ENCODE results near the gene CLP1.
A peak's percentile ranks its signal among the peaks of the same experiment; 100 is the strongest.

Gene CLP1

GRCh38 chr11:57657194-57658022 is at the start of gene CLP1:
Gene CLP1, plus strand, starts transcription at chr11:57657762. Its CDS starts 1,715 bp downstream, at chr11:57659477.
- H3K4me3 ChIP-seq (ENCODE audit: low read depth, low read length): peak within 1 kb of the TSS; percentile 97
- no peak for TF ChIP-seq CTCF (IDR thresholded peaks at IDR 0.05; ENCODE audit: low read depth, low read length)

- no peak overlapping the region for H3K4me3 ChIP-seq (ENCODE audit: low read depth, low read length)
- TF ChIP-seq CTCF (IDR thresholded peaks at IDR 0.05; ENCODE audit: low read depth, low read length): no peak
Measured at GRCh38 chr11:57610170-57610569, 47.4 kb upstream of the CLP1 start.

- no peak for TF ChIP-seq CTCF (IDR thresholded peaks at IDR 0.05; ENCODE audit: low read depth, low read length)
- H3K4me3 ChIP-seq (ENCODE audit: low read depth, low read length): no peak overlapping the region
Measured at GRCh38 chr11:57614234-57614772, 43.3 kb upstream of the CLP1 start.

- TF ChIP-seq CTCF (IDR thresholded peaks at IDR 0.05; ENCODE audit: low read depth, low read length): no peak
Measured at GRCh38 chr11:57615308-57615707, 42.3 kb upstream of the CLP1 start.

GRCh38 chr11:57616595-57616994 is 41.0 kb upstream of the CLP1 start:
- H3K4me3 ChIP-seq (ENCODE audit: low read depth, low read length): no peak overlapping the region
- TF ChIP-seq CTCF (IDR thresholded peaks at IDR 0.05; ENCODE audit: low read depth, low read length): no peak

More at GRCh38 chr11:57615308-57615707, 42.3 kb upstream of the CLP1 start:
- no peak overlapping the region for H3K4me3 ChIP-seq (ENCODE audit: low read depth, low read length)

GRCh38 chr11:57618438-57618837 is 39.1 kb upstream of the CLP1 start:
- H3K4me3 ChIP-seq (ENCODE audit: low read depth, low read length): no peak overlapping the region
- TF ChIP-seq CTCF (IDR thresholded peaks at IDR 0.05; ENCODE audit: low read depth, low read length): no peak

GRCh38 chr11:57619331-57619730 is 38.2 kb upstream of the CLP1 start:
- H3K4me3 ChIP-seq (ENCODE audit: low read depth, low read length): no peak overlapping the region
- TF ChIP-seq CTCF (IDR thresholded peaks at IDR 0.05; ENCODE audit: low read depth, low read length): 0 out of 2 replicates have a peak, but pooled peaks have one; percentile 4

Data from WI38 (cell line).